GM21723 (cell line): ENCODE data around the gene LTF.
"Not testable (repeated sequence)": the region's sequence is repeated elsewhere in the genome, so short reads cannot be mapped to it uniquely, and the experiment has no call there.

Experiments
- ATAC-seq: cut with Tn5 transposase; IDR thresholded peaks from one replicate; pipeline ENCODE4 v1.9.1; 2021; ENCODE audit warnings: mild to moderate bottlenecking, moderate library complexity; ENCODE audit not compliant: unreplicated experiment

Gene LTF

DNA sequence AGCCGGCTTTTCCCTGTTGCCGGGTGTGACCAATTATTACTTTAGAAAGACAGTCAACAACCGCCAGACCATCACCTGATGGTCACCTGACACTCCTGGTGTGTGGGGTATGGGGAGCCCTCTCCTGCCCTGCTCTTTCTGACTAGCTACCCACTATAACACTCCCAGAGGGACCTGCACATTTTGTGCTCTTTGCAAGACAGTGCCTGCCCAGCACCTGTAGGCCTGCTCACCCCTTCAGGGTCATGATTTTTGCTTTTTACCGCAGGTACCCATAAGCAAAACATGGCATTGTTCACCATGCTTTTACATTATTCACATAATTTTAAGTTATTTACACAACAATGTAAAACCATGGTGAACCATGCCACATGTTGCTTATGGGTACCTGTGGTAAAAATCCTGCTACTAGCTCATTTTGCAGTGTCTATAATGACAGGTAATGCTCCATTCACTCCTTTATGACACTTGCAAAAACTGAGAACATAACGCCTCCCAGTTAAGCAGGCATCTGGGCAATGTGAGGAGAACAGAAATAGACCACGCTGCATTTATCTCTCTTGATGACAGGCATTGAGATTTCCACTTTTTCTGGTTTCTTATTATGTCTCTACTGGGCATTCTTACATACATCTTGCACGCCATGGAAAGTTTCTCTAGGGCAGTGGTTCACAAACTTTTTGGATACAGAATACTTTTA lies 47.7 kb downstream of the LTF start:
- ATAC-seq = no peak

DNA sequence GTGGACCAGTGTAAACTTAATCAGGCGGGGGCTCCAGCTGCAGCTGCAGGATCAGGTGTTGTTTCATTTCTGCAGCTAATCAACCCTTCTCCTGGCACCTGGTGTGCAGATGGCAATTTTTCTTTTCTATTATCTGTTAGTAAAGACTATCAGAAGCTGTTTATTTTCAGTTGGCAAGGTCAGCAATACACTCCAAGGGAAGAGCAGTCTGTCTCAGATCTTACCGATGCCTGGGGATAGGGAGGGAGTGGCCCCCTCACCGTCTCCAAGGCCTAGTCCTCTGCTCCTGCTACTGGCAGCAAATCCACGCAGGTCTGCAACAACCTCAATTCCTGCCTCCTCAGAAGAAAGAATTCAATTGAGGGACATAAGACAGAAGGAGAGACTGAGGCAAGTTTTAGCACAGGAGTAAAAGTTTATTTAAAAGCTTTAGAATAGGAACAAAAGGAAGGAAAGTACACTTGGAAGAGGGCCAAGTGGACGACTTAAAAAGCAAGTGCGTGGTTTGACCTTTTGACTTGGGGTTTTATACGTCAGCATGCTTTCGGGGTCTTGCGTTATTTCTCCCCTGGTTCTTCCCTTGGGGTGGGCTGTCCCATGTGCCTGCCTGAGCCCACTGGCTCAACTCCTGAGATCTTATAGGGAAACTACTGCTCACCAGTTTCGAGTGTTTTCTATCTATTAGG lies 48.4 kb downstream of the LTF start:
- no peak for ATAC-seq

DNA sequence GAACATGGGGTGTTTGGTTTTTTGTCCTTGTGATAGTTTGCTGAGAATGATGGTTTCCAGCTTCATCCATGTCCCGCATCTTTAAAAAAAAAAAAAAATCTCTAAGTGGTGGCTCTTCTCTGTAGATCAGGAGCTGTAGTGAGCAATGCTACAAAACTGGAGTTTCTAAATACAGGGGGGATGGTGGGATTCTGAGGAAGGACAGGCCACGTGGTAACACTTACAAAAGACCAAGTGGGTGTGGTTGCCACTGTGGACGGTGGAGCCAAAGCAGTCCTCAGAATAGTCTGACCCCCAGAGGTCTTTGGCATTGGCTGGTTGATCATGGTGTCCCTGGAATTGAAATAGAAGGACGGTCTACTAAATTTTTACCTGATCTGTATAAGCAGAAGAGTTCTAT lies 50.0 kb downstream of the LTF start:
- no peak for ATAC-seq

DNA sequence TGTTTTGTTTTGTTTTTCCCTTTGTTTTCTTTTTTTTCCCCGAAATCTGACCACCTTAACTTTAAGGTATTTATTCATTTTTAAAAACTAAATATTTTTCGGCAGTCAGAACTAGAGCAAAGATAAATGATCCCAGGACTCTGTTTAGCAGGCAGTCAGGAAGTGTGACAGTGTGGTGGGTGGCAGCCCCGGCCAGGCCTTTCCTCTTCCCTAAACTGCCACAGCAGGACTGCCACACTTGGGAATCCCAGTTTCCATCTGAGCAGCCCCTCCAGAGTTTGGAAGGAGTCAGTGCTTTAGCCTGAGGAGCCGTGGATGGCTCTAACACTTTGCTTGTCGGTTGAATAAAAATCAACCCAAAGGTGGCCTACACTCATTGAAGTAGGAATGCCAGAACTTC lies 50.8 kb downstream of the LTF start:
- ATAC-seq = no peak

DNA sequence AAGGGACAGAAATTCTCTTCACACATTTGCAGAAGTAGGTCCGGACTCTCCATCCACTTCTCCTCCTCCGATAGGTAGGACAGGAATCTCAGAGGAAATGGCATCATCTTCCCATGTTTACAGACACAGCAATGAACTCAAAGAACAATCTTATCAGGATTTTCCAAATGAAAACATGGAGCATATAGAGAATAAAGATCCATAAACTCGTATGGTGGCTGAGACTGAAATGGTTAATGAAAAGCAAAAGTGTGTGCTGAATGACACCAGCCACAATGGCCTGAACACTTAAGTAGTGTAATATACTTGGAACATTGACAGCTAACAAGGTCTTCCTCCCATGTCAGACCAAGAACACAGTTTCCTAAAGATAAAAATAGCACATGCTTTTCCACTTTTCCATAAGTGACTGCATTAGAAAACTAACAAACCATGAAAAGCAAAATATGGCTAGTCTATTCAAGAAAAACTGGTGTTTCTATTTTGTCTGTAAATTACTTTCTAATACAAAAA lies 51.9 kb downstream of the LTF start:
- ATAC-seq = no peak

DNA sequence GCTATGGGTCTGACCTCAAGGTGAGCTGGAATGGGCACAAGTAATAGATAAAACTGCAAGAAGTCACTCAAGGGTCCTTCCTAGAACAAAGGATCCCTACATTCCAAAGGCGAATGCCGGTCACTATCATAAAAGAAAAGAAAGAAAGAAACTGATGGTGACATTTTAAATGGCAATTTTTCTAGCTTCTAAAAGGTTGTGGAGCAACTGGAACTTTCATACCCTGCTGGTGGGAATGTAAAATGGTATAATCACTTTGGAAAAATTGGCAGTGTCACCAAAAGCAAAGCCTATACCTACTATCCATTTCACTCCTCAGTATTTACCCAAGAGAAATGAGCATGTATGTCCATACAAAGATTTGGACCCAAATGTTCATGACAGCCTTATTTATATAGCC lies 53.4 kb downstream of the LTF start:
- no peak for ATAC-seq

DNA sequence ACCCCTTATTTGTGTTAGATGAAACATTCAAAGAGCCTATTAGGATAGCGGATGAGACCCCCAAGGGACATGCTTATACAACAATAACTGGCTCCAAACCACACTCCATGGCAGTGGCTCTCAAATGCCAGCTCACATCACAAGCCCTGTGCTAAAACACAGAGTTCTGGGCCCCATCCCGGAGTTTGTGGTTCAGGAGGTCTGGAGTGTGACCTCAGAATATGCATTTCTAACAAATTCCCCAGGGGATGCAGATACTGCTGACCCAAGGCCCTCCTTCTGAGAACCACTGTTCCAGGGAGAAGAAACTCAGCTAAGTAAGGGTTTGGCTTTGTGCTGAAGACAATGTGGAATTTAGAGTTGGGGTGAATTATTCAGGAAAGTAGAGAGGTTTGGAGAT lies 54.0 kb downstream of the LTF start:
- no peak for ATAC-seq

DNA sequence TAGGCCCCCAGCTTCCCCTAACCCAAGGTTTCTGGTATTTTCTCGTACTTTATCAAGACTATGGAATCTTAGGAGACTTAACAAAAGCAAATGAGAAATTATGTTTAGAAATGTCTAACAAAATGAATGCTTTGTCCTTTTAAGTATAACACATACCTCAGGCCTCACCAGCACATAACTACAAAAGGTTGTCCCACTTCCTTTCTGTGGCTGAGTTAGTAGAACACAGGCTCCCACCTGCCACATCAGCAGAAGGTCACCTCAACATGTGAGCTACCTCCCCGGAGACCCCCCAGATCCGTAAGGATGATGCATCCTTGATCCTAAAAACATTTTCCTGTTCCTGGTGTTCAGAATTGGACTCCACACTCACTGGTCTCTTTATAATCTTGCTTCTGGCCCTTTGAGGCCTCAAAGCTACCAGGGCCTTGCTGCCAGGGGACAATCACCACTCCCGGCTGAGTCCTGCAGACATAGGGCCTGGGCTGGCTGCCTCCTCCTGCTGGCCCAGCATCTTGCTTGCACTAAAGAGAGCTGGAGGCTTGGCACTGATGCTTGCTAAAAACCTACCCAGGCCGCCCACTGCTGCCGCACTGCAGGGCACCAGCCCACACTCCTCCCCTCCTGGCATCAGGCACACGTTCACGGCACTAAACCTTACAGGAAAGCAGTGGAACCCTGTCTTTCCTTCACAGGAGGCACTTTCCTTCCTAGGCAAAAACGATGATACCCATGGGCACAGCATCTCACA lies 54.8 kb downstream of the LTF start:
- no peak for ATAC-seq

DNA sequence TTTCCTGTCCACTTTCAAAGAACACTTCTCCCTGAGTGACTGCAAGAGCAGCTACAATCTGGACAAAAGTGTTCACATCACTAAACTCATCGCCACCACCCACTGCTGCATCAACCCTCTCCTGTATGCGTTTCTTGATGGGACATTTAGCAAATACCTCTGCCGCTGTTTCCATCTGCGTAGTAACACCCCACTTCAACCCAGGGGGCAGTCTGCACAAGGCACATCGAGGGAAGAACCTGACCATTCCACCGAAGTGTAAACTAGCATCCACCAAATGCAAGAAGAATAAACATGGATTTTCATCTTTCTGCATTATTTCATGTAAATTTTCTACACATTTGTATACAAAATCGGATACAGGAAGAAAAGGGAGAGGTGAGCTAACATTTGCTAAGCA lies 55.9 kb downstream of the LTF start:
- no peak for ATAC-seq

DNA sequence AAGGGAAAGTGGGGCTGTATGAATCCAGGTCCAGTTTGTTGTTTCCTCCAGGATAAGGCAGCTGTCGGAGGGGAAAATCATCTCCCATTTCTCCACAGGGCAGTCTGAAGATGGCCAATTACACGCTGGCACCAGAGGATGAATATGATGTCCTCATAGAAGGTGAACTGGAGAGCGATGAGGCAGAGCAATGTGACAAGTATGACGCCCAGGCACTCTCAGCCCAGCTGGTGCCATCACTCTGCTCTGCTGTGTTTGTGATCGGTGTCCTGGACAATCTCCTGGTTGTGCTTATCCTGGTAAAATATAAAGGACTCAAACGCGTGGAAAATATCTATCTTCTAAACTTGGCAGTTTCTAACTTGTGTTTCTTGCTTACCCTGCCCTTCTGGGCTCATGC lies 56.7 kb downstream of the LTF start:
- no peak for ATAC-seq

DNA sequence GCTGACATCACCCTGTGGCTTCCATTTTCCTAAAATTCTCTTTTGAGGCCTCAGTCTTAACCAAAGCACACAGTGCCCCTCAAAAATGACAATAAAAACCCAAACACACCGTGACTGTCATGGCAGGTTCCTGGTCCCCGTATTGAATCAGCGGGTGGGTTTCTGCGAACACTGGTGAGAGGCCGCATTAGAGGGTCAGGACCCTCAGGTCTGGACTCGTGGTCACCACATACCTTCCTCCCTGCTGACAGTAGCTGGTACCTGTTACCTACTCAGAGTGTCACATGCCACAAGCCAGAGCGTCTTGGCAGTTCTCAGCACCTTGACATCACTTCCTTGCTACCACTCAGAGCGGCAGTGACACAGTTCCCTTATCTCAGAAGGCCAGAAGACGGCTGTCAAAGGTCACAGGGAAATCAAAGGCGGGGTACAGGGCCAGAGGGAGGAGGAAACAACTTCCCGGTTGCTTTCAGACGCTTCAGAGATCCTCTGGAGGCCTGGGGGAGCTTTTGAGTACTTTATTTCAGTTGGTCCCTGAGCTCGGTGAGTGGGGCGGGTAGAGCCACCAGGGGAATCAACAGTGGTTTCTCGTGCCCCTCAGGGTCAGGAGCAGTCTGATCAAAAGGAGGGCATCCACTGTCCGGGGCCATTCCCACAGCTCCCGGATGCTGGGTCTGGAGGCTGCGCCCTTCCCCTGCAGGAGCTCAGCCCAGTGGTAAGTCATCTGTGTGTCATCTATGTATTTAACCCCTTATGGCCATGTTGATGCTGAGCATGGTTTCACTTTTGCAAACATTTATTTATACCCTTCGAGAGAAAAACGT lies 57.7 kb downstream of the LTF start, which contains the start of the genes CCR5AS and CCRL2:
CCR5AS (minus strand) TSS at position 279 of the 824 bp plus-strand sequence.
CCRL2 (plus strand) TSS at position 472 of the 824 bp plus-strand sequence. CDS start 821 bp downstream, outside the sequence.
- ATAC-seq = no peak

DNA sequence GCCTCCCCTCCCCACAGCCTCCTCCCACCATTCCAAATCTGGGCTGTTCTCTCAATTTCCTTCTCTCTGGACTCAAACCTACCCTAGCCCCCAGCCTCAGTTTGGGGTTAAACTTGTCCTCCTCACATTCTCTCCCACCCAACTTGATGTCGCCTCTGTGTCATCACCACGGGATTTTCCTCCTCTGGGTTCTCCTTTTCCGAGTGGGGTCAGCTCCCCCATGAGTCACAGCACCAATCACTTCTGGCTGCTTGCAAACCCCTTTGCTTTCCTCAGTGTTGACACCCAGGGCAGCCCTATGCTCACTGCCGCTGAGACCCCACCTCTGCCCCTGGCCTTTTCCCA lies 58.3 kb downstream of the LTF start:
- ATAC-seq = no peak

DNA sequence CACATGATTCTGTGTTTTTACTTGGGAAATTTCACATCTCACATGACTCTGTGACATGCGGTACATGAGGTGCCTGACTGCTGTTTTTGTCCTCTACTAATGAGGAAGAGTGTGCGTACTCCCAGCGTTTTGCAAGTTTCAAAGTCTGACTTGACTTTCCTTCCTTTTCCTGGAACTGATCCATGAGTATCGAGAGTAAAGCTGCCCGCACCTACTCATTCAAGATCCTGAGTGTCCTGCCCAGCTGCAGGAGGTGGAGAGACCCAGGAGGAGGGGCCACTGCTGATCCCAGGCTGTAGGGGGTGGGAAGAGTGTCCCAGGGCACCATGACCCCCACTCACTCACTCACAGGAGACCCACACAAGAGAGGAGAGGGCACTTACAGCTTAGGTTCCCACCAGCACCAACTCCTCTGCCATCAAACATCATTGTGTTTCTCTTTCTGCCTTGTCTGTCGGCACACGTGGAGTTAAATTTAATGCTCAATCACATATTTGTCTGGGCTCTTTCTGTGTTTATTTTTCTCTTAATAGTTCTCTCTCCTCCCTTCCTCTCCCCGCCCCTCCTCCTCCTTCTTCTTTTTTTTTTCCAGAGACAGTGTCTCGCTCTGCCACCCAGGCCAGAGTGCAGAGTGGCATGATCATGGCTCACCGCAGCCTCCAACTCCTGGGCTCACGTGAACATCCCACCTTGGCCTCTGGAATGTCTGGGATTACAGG lies 59.2 kb downstream of the LTF start:
- no peak for ATAC-seq

DNA sequence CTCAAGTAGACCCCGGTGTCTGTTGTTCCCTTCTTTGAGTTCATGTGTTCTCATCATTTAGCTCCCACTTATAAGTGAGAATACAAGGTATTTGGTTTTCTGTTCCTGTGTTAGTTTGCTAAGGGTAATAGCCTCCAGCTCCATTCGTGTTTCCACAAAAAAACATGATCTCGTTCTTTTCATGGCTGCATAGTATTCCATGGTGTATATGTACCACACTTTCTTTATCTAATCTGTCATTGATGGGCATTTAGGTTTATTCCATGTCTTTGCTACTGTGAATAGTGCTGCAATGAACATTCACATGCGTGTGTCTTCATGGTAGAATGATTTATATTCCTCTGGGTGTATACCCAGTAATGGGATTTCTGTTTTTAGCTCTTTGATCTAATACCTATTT lies 61.8 kb downstream of the LTF start:
- not testable (repeated sequence) for ATAC-seq

DNA sequence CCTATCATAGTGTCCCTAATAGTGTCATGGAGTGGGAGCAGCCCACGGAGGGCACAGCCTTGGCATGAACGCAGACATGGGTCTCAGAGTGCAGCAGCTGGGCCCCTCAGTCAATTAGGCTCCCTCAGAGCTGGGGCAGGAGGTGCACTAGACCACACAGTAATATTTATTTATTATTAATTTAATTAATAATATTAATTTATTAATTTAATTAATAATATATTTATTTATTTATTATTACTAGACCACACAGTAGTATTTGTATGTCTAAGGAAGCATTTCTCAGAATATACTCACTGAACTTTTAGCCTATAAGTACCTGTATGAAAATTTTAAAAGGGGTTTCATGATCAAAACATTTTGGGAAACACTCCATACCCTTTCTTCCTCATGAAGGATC lies 63.1 kb downstream of the LTF start:
- no peak for ATAC-seq

DNA sequence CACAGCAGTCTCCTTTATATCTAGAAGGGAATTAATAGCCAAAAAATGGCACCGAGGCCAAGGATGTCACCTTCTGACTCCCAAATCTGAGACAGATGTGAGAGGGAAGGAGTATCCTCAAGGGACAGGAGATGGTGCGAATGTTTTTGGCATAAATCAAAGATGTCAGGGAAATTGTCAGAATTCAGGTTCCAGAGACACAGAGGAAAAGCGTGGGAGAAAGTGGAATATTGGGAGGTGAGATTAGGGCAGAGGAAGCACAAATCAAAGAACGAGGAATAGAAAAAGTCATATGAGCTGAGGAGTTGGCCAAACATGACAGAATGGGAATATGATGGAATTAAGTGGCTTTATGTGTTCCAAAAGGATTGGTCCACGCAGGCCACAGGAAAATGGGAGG lies 63.9 kb downstream of the LTF start:
- ATAC-seq = no peak

DNA sequence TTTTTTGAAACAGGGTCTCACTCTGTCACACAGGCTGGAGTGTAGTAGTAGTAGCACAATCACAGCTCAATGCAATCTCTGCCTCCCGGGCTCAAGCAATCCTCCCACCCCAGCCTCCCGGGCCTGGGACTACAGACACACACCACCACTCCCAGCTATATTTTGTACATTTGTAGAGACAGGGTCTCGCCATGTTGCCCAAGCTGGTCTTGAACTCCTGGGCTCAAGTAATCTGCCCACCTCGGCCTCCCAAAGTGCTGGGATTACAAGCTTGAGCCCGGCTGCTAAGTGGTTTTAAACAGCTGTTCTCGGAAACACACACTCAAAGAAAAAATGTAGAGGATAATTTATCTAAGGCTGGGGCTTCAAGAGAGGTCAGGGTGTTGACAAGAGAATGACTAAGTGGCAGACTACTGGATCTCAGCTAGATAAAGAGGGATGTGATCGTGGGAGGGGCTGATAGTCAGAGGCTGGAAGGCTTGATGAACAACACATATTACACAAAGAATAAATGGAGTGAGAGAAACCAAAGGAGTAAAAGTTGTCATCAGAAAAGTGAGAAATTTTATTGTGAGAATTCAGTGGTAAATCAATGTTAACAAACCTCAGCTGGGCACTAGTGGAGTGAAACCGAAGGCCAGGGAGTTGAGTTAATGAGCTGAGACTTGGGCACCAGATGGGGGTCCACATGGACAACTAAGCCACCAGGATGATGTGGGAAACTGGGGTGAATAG lies 64.5 kb downstream of the LTF start:
- ATAC-seq = no peak

DNA sequence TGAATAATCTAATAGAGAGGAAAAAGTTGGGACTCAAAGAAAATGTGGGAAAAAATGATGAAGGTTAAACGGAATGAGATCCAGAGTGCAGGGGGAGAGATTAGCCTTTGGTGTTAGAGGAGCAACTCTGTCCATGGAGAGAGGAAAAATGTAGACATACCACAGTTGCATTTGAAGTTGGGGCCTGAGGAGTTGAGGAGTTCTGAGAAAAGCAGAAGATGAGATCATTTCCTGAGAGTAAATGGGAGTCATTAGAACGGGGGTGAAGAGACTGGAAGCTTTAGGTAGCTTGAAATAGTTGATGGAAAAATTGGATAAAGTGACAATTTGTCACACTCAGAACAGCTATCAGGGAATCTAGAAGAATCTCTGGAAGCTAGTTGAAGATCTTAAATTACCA lies 65.1 kb downstream of the LTF start:
- ATAC-seq = no peak

DNA sequence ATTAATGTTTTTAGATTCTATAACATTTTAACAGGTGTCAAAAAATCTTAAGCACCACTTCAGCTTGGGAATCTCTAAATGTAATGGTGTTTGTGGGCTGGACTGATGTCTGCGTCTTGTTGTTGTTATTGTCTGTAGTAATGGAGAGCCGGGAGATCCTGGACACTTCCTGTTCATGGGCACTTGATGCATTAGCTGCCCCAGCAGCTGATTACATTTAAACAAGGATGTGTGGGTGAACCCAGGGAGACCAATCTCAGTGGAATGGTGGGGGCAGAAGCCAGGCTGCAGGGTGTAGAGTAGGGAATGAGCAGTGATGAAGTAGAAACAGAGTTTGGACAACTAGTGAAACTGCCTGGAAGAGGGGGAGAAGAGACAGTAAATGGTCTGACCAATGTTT lies 65.6 kb downstream of the LTF start:
- ATAC-seq = no peak
